ENCODE measurements around the gene CRTC2. TPM values are rescaled to one million over a fixed set of nuclear protein-coding genes. Genes with fewer than 3 reads are reported as not detected.

The CRTC2 gene
- total and polyA plus RNA-seq, 2 experiments from 2014 or later: 10.6 to 20.7 TPM

DNA sequence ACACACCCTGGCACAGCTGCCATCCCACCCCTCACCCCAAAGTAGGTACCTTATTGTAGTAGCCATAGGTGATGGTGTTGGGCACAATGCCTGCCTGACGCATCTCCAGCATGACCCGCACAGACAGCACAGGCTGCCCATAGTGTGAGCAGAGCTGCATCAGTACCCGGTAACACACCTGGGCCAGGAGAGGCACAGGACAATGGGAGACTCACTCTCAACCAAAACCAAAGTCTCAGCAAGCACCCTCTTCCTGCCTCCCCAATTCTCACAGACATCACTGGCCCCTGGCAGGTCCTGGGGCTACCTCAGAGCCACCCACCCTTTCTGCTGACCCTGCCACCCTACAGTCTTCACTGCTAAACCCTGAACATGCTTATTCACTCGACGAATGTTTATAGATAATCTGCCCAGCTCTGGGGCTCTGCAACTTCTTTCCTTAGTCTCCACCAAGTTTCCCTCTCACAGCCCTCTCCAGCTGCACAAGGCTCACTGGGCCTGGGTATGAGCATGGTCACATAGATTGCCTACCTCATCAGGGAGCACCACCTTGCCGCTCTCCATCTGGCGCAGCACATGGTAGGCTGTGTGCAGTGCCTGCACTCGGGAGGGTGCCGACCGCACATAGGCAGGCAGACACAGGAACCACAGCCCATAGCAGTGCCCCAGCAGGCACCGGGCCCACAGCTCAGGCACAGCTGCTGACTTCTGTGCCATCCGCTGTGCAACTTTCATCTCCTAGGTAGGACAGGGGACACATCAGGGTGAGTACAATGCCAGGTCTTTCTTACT is 22.2 kb downstream of the CRTC2 start:
- Histone ChIP-seq H3K4me2 (no peak overlapping the region), H3K79me2 (replicated peaks; ENCODE audit: insufficient read depth) (no peaks in the 10 kb centered on the region), H3K27ac (ENCODE audit: low read depth) (no peak overlapping the region), H3F3A (replicated peaks; ENCODE audit: low read depth) (no peaks in the 10 kb centered on the region), H3K9me2 (ENCODE audit: insufficient read depth) (no peaks in the 10 kb centered on the region), H3K4me1 (ENCODE audit: insufficient read depth) (no peaks in the 10 kb centered on the region), H3K36me3 (ENCODE audit: insufficient read depth) (peaks cover 20% of the 10 kb centered on the region), H2AFZ (no peak overlapping the region), H3K27me3 (ENCODE audit: insufficient read depth) (no peaks in the 10 kb centered on the region), H3K4me3 (no peak overlapping the region), H4K20me1 (replicated peaks; ENCODE audit: insufficient read depth) (no peaks in the 10 kb centered on the region; the same call in 1 of the 2 replicates)
- TF ChIP-seq POLR2AphosphoS5 (IDR thresholded peaks at IDR 0.05; ENCODE audit: low read depth) (no peak), STAT1 (IDR thresholded peaks at IDR 0.05; ENCODE audit: unreplicated experiment) (no peak)
- TF ChIP-seq, protein P1, sequence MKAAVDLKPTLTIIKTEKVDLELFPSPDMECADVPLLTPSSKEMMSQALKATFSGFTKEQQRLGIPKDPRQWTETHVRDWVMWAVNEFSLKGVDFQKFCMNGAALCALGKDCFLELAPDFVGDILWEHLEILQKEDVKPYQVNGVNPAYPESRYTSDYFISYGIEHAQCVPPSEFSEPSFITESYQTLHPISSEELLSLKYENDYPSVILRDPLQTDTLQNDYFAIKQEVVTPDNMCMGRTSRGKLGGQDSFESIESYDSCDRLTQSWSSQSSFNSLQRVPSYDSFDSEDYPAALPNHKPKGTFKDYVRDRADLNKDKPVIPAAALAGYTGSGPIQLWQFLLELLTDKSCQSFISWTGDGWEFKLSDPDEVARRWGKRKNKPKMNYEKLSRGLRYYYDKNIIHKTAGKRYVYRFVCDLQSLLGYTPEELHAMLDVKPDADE (IDR thresholded peaks at IDR 0.05): no peak
- H3K27me3 Mint-ChIP-seq (ENCODE audit: insufficient read depth, low read depth, poor library complexity): peaks cover 8% of the 10 kb centered on the region
- H3K9me3 Mint-ChIP-seq: no peaks in the 10 kb centered on the region
- ATAC-seq: no peak
- no peak overlapping the region for H3K4me3 Mint-ChIP-seq
- no peak for DNase-seq (ENCODE audit: low spot score)
- H3K4me1 Mint-ChIP-seq: no peaks in the 10 kb centered on the region
- H3K27ac Mint-ChIP-seq: no peak overlapping the region
- H3K36me3 Mint-ChIP-seq (ENCODE audit: low read depth): peaks cover 76% of the 10 kb centered on the region

DNA sequence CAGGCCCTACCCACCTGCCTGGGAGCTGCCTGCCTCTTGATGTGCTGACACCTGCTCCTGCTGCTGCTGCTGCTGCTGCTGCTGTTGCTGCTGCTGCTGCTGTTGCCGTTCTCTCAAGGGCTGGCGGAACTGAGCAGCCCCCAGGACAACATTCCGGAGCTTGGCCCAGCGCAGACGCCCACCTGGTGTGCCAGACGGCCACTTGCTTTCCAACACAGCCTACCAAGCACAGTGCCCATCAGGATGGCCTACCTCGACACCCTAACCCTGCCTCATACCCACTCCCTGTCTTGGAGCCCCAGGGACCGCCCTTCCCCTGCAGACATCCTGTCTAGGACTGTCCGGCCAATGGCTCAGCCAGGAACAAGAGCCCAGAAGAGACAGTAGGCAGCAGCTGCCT is 23.7 kb downstream of the CRTC2 start:
- DNase-seq (ENCODE audit: low spot score) (no peak), ATAC-seq (no peak)
- Mint-ChIP-seq H3K4me1 (no peaks in the 10 kb centered on the region), H3K27me3 (ENCODE audit: insufficient read depth, low read depth, poor library complexity) (peaks cover 8% of the 10 kb centered on the region), H3K4me3 (no peak overlapping the region), H3K9me3 (no peaks in the 10 kb centered on the region), H3K36me3 (ENCODE audit: low read depth) (peaks cover 76% of the 10 kb centered on the region), H3K27ac (no peak overlapping the region; the same call in 1 of the 2 replicates)
- no peak overlapping the region for H3K4me3 ChIP-seq
- no peaks in the 10 kb centered on the region for H3K79me2 ChIP-seq (replicated peaks; ENCODE audit: insufficient read depth)
- H3K36me3 ChIP-seq (ENCODE audit: insufficient read depth): peaks cover 20% of the 10 kb centered on the region
- H3K9me2 ChIP-seq (ENCODE audit: insufficient read depth): no peaks in the 10 kb centered on the region
- no peak overlapping the region for H2AFZ ChIP-seq
- no peak overlapping the region for H3K4me2 ChIP-seq
- H3K27me3 ChIP-seq (ENCODE audit: insufficient read depth): no peaks in the 10 kb centered on the region
- H3K27ac ChIP-seq (ENCODE audit: low read depth): no peak overlapping the region
- no peaks in the 10 kb centered on the region for H3F3A ChIP-seq (replicated peaks; ENCODE audit: low read depth)
- H4K20me1 ChIP-seq (replicated peaks; ENCODE audit: insufficient read depth): no peaks in the 10 kb centered on the region; the same call in 1 of the 2 replicates
- H3K4me1 ChIP-seq (ENCODE audit: insufficient read depth): no peaks in the 10 kb centered on the region
- TF ChIP-seq, protein P2, sequence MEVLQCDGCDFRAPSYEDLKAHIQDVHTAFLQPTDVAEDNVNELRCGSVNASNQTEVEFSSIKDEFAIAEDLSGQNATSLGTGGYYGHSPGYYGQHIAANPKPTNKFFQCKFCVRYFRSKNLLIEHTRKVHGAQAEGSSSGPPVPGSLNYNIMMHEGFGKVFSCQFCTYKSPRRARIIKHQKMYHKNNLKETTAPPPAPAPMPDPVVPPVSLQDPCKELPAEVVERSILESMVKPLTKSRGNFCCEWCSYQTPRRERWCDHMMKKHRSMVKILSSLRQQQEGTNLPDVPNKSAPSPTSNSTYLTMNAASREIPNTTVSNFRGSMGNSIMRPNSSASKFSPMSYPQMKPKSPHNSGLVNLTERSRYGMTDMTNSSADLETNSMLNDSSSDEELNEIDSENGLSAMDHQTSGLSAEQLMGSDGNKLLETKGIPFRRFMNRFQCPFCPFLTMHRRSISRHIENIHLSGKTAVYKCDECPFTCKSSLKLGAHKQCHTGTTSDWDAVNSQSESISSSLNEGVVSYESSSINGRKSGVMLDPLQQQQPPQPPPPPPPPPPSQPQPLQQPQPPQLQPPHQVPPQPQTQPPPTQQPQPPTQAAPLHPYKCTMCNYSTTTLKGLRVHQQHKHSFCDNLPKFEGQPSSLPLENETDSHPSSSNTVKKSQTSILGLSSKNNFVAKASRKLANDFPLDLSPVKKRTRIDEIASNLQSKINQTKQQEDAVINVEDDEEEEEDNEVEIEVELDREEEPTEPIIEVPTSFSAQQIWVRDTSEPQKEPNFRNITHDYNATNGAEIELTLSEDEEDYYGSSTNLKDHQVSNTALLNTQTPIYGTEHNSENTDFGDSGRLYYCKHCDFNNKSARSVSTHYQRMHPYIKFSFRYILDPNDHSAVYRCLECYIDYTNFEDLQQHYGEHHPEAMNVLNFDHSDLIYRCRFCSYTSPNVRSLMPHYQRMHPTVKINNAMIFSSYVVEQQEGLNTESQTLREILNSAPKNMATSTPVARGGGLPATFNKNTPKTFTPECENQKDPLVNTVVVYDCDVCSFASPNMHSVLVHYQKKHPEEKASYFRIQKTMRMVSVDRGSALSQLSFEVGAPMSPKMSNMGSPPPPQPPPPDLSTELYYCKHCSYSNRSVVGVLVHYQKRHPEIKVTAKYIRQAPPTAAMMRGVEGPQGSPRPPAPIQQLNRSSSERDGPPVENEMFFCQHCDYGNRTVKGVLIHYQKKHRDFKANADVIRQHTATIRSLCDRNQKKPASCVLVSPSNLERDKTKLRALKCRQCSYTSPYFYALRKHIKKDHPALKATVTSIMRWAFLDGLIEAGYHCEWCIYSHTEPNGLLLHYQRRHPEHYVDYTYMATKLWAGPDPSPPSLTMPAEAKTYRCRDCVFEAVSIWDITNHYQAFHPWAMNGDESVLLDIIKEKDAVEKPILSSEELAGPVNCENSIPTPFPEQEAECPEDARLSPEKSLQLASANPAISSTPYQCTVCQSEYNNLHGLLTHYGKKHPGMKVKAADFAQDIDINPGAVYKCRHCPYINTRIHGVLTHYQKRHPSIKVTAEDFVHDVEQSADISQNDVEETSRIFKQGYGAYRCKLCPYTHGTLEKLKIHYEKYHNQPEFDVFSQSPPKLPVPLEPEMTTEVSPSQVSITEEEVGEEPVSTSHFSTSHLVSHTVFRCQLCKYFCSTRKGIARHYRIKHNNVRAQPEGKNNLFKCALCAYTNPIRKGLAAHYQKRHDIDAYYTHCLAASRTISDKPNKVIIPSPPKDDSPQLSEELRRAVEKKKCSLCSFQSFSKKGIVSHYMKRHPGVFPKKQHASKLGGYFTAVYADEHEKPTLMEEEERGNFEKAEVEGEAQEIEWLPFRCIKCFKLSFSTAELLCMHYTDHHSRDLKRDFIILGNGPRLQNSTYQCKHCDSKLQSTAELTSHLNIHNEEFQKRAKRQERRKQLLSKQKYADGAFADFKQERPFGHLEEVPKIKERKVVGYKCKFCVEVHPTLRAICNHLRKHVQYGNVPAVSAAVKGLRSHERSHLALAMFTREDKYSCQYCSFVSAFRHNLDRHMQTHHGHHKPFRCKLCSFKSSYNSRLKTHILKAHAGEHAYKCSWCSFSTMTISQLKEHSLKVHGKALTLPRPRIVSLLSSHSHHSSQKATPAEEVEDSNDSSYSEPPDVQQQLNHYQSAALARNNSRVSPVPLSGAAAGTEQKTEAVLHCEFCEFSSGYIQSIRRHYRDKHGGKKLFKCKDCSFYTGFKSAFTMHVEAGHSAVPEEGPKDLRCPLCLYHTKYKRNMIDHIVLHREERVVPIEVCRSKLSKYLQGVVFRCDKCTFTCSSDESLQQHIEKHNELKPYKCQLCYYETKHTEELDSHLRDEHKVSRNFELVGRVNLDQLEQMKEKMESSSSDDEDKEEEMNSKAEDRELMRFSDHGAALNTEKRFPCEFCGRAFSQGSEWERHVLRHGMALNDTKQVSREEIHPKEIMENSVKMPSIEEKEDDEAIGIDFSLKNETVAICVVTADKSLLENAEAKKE (CRISPR knock-in tag; IDR thresholded peaks at IDR 0.05): no peak
- TF ChIP-seq, protein P3, sequence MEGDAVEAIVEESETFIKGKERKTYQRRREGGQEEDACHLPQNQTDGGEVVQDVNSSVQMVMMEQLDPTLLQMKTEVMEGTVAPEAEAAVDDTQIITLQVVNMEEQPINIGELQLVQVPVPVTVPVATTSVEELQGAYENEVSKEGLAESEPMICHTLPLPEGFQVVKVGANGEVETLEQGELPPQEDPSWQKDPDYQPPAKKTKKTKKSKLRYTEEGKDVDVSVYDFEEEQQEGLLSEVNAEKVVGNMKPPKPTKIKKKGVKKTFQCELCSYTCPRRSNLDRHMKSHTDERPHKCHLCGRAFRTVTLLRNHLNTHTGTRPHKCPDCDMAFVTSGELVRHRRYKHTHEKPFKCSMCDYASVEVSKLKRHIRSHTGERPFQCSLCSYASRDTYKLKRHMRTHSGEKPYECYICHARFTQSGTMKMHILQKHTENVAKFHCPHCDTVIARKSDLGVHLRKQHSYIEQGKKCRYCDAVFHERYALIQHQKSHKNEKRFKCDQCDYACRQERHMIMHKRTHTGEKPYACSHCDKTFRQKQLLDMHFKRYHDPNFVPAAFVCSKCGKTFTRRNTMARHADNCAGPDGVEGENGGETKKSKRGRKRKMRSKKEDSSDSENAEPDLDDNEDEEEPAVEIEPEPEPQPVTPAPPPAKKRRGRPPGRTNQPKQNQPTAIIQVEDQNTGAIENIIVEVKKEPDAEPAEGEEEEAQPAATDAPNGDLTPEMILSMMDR (conservative IDR thresholded peaks at IDR 0.05; ENCODE audit: low read depth in 2 of 2): no peak
- TF ChIP-seq, protein P4, sequence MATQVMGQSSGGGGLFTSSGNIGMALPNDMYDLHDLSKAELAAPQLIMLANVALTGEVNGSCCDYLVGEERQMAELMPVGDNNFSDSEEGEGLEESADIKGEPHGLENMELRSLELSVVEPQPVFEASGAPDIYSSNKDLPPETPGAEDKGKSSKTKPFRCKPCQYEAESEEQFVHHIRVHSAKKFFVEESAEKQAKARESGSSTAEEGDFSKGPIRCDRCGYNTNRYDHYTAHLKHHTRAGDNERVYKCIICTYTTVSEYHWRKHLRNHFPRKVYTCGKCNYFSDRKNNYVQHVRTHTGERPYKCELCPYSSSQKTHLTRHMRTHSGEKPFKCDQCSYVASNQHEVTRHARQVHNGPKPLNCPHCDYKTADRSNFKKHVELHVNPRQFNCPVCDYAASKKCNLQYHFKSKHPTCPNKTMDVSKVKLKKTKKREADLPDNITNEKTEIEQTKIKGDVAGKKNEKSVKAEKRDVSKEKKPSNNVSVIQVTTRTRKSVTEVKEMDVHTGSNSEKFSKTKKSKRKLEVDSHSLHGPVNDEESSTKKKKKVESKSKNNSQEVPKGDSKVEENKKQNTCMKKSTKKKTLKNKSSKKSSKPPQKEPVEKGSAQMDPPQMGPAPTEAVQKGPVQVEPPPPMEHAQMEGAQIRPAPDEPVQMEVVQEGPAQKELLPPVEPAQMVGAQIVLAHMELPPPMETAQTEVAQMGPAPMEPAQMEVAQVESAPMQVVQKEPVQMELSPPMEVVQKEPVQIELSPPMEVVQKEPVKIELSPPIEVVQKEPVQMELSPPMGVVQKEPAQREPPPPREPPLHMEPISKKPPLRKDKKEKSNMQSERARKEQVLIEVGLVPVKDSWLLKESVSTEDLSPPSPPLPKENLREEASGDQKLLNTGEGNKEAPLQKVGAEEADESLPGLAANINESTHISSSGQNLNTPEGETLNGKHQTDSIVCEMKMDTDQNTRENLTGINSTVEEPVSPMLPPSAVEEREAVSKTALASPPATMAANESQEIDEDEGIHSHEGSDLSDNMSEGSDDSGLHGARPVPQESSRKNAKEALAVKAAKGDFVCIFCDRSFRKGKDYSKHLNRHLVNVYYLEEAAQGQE (IDR thresholded peaks at IDR 0.05; ENCODE audit: unreplicated experiment): no peak
- no peak for TF ChIP-seq POLR2AphosphoS5 (IDR thresholded peaks at IDR 0.05; ENCODE audit: low read depth)
- TF ChIP-seq EZH2phosphoT487 (IDR thresholded peaks at IDR 0.05; ENCODE audit: unreplicated experiment): no peak
- no peak for TF ChIP-seq JUNB (IDR thresholded peaks at IDR 0.05; ENCODE audit: unreplicated experiment)
